Testis (tissue), 2 donors: ENCODE data around the gene TRIML1.

Experiments used
- POLR2A ChIP-seq: fragments of 450-650 bp; IDR thresholded peaks from one replicate; pipeline ENCODE4 v1.6.1; 2017; ENCODE audit warnings: antibody characterized with exemption, mild to moderate bottlenecking, moderate library complexity
- TF ChIP-seq, protein P1 (sequence below), 3 experiments: fragments of 450-650 bp in 2 of 3; fragments of 200-600 bp in 1 of 3; sonication (generic) in 1 of 3; IDR thresholded peaks; one replicate each; pipeline ENCODE4 v1.5.1; 2016 to 2019; ENCODE audit warnings: antibody characterized with exemption in 3 of 3, mild to moderate bottlenecking in 2 of 3, moderate library complexity in 1 of 3

DNA sequence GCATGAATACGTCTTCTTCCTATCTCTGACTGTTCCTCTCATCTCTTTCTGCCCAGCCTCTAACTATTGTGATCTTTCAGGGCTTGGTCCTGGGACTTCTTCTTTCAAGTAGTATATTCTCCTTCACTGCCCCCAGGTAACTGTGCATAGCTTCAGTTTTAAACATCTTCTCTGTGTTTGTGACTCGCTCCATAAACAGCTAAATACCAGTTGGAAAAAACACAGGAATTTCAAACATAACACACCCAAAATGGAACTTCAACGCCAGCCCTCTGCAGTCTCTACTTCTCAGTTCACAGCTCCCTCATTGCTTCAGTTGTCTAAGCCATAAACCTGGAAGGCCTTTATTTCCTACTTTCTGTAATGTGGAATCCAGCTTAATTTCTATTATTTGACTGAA is 46.4 kb upstream of the TRIML1 start:
- TF ChIP-seq, protein P1, sequence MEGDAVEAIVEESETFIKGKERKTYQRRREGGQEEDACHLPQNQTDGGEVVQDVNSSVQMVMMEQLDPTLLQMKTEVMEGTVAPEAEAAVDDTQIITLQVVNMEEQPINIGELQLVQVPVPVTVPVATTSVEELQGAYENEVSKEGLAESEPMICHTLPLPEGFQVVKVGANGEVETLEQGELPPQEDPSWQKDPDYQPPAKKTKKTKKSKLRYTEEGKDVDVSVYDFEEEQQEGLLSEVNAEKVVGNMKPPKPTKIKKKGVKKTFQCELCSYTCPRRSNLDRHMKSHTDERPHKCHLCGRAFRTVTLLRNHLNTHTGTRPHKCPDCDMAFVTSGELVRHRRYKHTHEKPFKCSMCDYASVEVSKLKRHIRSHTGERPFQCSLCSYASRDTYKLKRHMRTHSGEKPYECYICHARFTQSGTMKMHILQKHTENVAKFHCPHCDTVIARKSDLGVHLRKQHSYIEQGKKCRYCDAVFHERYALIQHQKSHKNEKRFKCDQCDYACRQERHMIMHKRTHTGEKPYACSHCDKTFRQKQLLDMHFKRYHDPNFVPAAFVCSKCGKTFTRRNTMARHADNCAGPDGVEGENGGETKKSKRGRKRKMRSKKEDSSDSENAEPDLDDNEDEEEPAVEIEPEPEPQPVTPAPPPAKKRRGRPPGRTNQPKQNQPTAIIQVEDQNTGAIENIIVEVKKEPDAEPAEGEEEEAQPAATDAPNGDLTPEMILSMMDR (IDR thresholded peaks at IDR 0.05) = no peak
- no peak for TF ChIP-seq POLR2A
